DMS79 (cell line): ENCODE data around the gene HBA1.
A peak's percentile ranks its signal among the peaks of the same experiment; 100 is the strongest.
"Not testable (repeated sequence)": the region's sequence is repeated elsewhere in the genome, so short reads cannot be mapped to it uniquely, and the experiment has no call there.

Source experiments
- DNase-seq: peaks from one replicate; lab custom pipeline; 2025; lab: John Stamatoyannopoulos, UW

Gene HBA1

DNA sequence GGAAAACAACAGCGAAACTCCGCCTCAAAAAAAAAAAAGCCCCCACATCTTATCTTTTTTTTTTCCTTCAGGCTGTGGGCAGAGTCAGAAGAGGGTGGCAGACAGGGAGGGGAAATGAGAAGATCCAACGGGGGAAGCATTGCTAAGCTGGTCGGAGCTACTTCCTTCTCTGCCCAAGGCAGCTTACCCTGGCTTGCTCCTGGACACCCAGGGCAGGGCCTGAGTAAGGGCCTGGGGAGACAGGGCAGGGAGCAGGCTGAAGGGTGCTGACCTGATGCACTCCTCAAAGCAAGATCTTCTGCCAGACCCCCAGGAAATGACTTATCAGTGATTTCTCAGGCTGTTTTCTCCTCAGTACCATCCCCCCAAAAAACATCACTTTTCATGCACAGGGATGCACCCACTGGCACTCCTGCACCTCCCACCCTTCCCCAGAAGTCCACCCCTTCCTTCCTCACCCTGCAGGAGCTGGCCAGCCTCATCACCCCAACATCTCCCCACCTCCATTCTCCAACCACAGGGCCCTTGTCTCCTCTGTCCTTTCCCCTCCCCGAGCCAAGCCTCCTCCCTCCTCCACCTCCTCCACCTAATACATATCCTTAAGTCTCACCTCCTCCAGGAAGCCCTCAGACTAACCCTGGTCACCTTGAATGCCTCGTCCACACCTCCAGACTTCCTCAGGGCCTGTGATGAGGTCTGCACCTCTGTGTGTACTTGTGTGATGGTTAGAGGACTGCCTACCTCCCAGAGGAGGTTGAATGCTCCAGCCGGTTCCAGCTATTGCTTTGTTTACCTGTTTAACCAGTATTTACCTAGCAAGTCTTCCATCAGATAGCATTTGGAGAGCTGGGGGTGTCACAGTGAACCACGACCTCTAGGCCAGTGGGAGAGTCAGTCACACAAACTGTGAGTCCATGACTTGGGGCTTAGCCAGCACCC lies 1.2 kb upstream of the HBA1 start:
- no peak for DNase-seq

DNA sequence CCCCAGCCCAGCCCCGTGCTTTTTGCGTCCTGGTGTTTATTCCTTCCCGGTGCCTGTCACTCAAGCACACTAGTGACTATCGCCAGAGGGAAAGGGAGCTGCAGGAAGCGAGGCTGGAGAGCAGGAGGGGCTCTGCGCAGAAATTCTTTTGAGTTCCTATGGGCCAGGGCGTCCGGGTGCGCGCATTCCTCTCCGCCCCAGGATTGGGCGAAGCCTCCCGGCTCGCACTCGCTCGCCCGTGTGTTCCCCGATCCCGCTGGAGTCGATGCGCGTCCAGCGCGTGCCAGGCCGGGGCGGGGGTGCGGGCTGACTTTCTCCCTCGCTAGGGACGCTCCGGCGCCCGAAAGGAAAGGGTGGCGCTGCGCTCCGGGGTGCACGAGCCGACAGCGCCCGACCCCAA lies 474 bp upstream of the HBA1 start:
- DNase-seq: not testable (repeated sequence)

DNA sequence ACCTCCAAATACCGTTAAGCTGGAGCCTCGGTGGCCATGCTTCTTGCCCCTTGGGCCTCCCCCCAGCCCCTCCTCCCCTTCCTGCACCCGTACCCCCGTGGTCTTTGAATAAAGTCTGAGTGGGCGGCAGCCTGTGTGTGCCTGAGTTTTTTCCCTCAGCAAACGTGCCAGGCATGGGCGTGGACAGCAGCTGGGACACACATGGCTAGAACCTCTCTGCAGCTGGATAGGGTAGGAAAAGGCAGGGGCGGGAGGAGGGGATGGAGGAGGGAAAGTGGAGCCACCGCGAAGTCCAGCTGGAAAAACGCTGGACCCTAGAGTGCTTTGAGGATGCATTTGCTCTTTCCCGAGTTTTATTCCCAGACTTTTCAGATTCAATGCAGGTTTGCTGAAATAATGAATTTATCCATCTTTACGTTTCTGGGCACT lies 928 bp downstream of the HBA1 start:
- DNase-seq: no peak

- no peak for DNase-seq
Observed at GRCh38 chr16:177981-178667, 1.6 kb downstream of the HBA1 start.

- no peak for DNase-seq
Observed at GRCh38 chr16:178668-179015, 2.2 kb downstream of the HBA1 start.

GRCh38 chr16:179211-180092 lies 3.0 kb downstream of the HBA1 start:
- DNase-seq: no peak

- no peak for DNase-seq
Observed at GRCh38 chr16:180101-180675, 3.7 kb downstream of the HBA1 start, which contains the start of gene HBQ1. HBQ1 (plus strand) TSS chr16:180459; CDS start chr16:180487, 28 bp downstream.

GRCh38 chr16:180681-181564 lies 4.4 kb downstream of the HBA1 start:
- DNase-seq: peak; percentile 60

- no peak for DNase-seq
Observed at GRCh38 chr16:181565-182021, 5.1 kb downstream of the HBA1 start.

DNA sequence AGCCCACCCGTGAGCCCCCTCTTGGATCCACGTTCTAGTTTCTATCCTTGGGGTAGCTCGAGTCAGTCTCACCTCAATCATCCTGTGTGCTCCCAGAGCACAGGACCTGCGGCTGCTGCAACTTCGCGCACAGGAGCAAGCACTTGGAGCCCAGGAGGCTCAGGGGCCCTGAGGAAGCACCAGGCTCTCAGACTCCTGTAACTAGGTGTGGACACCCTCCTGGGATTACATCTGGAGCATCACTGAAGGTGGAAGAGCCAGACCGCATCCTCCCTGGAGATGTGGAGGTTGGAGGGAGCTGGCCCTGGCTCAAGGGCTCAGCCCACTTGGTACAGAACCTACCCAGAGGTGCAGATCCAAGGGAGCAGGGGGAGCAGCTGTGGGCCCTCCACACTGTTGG lies 6.5 kb downstream of the HBA1 start:
- DNase-seq: no peak

DNA sequence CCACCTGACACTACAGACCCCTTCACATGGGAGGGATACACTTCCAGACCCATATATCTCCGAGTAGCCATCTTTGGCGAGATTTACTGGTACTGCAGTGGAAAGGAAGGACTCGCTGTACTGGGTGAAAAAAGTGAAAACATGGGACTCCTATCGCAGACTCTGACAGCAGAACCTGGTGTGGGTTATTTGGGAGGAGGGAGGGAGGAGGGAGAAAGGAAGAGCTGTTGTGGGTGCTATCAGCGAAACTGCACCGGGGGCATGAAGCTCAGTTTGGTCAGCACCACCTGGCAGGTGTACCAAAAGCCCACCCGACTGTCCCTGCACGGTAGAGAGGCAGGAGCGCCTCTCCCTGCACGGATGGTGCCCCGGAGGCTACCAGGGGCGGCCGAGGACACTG lies 8.7 kb downstream of the HBA1 start:
- DNase-seq: no peak

DNA sequence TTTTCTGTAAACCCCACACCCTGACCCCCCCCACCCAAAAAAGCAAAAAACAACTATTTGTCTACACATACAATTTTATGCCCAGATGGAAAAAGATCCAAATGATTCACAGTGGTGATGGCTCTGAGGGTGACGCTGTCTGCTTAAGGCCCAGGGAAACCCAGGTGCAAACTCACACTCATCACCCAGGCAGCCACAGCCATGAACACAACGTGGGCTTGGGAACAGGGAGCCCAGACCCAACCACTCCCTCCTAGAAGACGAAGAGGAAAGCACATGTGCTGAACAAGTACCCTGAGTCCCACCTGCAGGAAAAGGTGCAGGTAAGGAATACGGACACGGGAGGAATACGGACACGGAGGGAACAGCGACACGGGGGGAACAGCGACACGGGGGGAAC lies 9.2 kb downstream of the HBA1 start:
- DNase-seq: no peak

GRCh38 chr16:187330-187729 lies 10.8 kb downstream of the HBA1 start:
- no peak for DNase-seq

- no peak for DNase-seq
Observed at GRCh38 chr16:188674-189073, 12.2 kb downstream of the HBA1 start.

GRCh38 chr16:189604-190186 lies 13.2 kb downstream of the HBA1 start:
- no peak for DNase-seq

DNA sequence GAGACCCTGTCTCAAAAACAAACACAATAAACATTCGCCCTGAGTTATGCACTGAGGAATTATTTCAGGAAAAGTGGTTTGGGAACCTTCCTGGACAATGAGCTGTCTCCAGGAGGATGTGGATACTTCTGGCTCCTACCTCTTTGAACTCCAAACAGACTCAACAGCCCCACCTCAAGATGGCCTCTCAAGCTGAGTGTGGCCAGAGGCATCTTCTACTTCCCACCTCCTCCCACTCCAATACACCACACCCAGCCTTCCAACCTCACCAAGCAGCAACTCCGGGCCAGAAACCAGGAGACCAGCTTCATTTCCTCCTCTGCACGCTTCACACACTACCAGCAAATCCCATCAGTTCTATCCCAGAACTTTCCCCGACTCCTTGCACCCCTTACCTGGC lies 15.4 kb downstream of the HBA1 start:
- no peak for DNase-seq

GRCh38 chr16:192686-193085 lies 16.2 kb downstream of the HBA1 start:
- no peak for DNase-seq

DNA sequence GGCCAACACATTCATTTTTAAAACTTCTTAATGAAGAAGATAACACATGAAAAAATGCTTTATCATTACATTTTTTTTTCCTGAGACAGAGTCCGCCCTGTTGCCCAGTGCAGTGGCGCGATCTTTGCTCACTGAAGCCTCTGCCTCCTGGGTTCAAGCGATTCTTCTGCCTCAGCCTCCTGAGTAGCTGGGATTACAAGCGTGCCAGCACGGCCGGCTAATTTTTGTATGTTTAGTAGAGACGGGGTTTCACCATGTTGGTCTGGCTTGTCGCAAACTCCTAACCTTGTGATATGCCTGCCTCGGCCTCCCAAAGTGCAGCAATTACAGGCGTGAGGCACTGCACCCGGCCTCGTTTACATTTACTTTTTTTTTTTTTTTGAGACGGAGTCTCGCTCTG lies 17.0 kb downstream of the HBA1 start:
- DNase-seq: no peak

- no peak for DNase-seq
Observed at GRCh38 chr16:194516-194915, 18.0 kb downstream of the HBA1 start.

DNA sequence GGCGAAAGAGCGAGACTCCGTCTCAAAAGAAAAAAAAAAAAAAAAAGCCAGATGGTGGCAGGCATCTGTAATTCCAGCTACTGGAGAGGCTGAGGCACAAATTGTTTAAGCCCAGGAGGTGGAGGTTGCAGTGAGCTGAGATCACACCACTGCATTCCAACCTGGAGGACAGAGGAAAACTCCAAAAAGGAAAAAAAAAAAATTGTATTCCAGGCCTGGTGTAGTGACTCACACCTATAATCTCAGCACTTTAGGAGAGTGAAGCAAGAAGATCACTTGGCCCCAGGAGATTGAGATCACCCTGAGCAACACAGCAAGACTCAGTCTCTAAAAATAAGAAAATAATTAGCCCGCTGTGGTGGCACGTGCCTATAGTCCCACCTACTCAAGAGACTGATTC lies 23.9 kb downstream of the HBA1 start:
- no peak for DNase-seq
